ENCODE data around the gene LRRC41. TPM values are rescaled to one million over a fixed set of nuclear protein-coding genes. Genes with fewer than 3 reads are reported as not detected.
A peak's percentile ranks its signal among the peaks of the same experiment; 100 is the strongest.

Gene LRRC41, protein sequence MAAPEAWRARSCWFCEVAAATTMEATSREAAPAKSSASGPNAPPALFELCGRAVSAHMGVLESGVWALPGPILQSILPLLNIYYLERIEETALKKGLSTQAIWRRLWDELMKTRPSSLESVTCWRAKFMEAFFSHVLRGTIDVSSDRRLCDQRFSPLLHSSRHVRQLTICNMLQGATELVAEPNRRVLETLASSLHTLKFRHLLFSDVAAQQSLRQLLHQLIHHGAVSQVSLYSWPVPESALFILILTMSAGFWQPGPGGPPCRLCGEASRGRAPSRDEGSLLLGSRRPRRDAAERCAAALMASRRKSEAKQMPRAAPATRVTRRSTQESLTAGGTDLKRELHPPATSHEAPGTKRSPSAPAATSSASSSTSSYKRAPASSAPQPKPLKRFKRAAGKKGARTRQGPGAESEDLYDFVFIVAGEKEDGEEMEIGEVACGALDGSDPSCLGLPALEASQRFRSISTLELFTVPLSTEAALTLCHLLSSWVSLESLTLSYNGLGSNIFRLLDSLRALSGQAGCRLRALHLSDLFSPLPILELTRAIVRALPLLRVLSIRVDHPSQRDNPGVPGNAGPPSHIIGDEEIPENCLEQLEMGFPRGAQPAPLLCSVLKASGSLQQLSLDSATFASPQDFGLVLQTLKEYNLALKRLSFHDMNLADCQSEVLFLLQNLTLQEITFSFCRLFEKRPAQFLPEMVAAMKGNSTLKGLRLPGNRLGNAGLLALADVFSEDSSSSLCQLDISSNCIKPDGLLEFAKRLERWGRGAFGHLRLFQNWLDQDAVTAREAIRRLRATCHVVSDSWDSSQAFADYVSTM
- 38.1 TPM for total RNA-seq (2021; ENCODE audit: unreplicated experiment)
- 30.8 and 32.6 TPM in 2 replicates for polyA plus RNA-seq (2012)
- Bru-seq, nascent RNA: percentile 82 among the genes with signal in this experiment
- percentile 88 among the genes with signal in this experiment for BruChase-seq, experiment 1, labeled RNA remaining after a 6-hour chase
- percentile 83 among the genes with signal in this experiment for BruChase-seq, experiment 2, labeled RNA remaining after a 2-hour chase
- long read RNA-seq, full-length matches to known transcripts: 59 of 108 reads
- long read RNA-seq, partial matches to known transcripts: 35 of 108 reads
- long read RNA-seq, other reads (novel, unspliced or antisense): 14 of 108 reads

DNA sequence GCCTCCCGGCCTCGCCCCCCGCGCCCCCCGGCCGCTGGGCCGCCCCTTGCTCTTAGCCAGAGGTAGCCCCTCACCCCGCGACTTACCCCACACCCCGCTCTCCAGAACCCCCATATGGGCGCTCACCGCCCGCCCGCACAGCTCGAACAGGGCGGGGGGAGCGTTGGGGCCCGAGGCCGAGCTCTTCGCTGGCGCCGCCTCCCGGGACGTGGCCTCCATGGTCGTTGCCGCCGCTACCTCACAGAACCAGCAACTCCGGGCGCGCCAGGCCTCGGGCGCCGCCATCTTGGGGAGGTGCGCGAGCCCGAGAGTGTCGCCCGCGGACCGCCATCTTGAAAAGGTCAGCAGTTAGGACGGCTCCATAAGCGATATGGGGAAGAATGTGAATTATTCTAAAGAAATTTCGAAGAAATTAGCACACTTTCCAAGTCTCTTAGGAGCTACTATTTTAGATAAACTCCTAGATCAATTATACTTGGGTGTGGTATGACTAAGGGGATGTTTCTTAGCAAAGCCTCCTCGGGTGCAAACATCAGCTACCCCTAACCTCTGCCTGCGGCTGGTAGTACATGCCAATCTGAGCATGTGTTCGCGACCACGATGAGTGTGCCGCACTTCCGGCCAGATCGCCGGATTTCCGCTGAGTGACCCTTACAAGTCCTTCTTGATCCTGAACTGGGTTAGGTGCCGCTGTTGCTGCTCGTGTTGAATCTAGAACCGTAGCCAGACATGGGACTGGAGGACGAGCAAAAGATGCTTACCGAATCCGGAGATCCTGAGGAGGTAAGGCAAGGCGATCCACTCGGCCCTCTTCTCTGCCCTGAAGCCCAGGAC is at the start of gene LRRC41, which contains the start of gene UQCRH:
Gene LRRC41, minus strand, starts transcription at position 579 of the 834 bp plus-strand sequence. Its CDS starts 294 bp downstream, at position 285.
Gene UQCRH, plus strand, starts transcription at position 661 of the 834 bp plus-strand sequence. Its CDS starts 69 bp downstream, at position 730.
- H3K4me3 ChIP-seq (replicated peaks in 1 of 2; ENCODE audit: low read depth in 1 of 2, low read length in 2 of 2): peak within 1 kb of the TSS; percentile 81 to 92
- H3K36me3 ChIP-seq (ENCODE audit: control insufficient read depth in 1 of 2, insufficient read depth in 2 of 2, low read length in 2 of 2): peaks cover 6 to 14% of the 10 kb centered on the region in 2 experiments; a peak in 2 of 4 replicates
- DNase-seq (ENCODE audit: low read depth, low spot score) (peak; percentile 97), ATAC-seq (peak; percentile 82)
- H3K9me2 ChIP-seq (ENCODE audit: insufficient read depth): no peaks in the 10 kb centered on the region
- CTCF ChIA-PET: interaction anchor here (1.6 kb wide), 1 partner anchor 45 kb away, joined by 7 read pairs; no protein-coding TSS in a partner anchor
- H3K4me2 ChIP-seq (ENCODE audit: low read length): peak within 1 kb of the TSS; percentile 87
- intact Hi-C loops (cut with micrococcal nuclease): loop anchor here (2.0 kb wide), 1 partner anchor 38 kb away; the partner anchor contains the start of gene NSUN4
- H3K9me3 ChIP-seq (ENCODE audit: control insufficient read depth in 1 of 2, insufficient read depth in 1 of 2, low read depth in 1 of 2, low read length in 2 of 2): no peaks in the 10 kb centered on the region
- peaks cover 98% of the 10 kb centered on the region for H3K79me2 ChIP-seq (ENCODE audit: insufficient read depth, low read length)
- peak within 1 kb of the TSS; percentile 62 for H2AFZ ChIP-seq (ENCODE audit: low read depth, low read length, poor library complexity, severe bottlenecking)
- peaks cover 7 to 19% of the 10 kb centered on the region in 2 experiments; a peak in 3 of 4 replicates for H3K4me1 ChIP-seq (ENCODE audit: control insufficient read depth in 1 of 2, insufficient read depth in 2 of 2, low read length in 2 of 2)
- H3K27me3 ChIP-seq (ENCODE audit: insufficient read depth, low read length): no peaks in the 10 kb centered on the region
- POLR2A ChIA-PET: interaction anchor here (0.7 to 1.6 kb wide), 3 partner anchors 13 to 37 kb away, joined by 3 to 6 read pairs (median 3); partner anchors contain the start of gene NSUN4
- no TSS peak for BruUV-seq (replicated peaks)
- peak within 1 kb of the TSS; percentile 94 for H3K27ac ChIP-seq (ENCODE audit: low read depth, low read length)
- H3K9ac ChIP-seq (ENCODE audit: low read length): peak within 1 kb of the TSS; percentile 87
- H4K20me1 ChIP-seq (ENCODE audit: insufficient read depth): peaks cover 8% of the 10 kb centered on the region; the same call in 1 of the 2 replicates
- RAD21 ChIA-PET (ENCODE audit: low non-redundant PET in 1 of 2, low total read pairs in 2 of 2, uncharacterized antibody in 2 of 2, unreplicated experiment in 2 of 2): interaction anchor here (0.6 kb wide), 3 partner anchors 37 to 213 kb away, joined by 3 to 8 read pairs (median 5); no protein-coding TSS in a partner anchor
- TF ChIP-seq TCF7L2 (IDR thresholded peaks at IDR 0.05; ENCODE audit: borderline replicate concordance, extremely low read depth, insufficient read depth, insufficient read length): peak; percentile 35
- no peak for TF ChIP-seq EZH2phosphoT487 (IDR thresholded peaks at IDR 0.05; ENCODE audit: borderline replicate concordance)
- TF ChIP-seq, protein P1, sequence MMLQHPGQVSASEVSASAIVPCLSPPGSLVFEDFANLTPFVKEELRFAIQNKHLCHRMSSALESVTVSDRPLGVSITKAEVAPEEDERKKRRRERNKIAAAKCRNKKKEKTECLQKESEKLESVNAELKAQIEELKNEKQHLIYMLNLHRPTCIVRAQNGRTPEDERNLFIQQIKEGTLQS (IDR thresholded peaks at IDR 0.05): no peak
- peak; percentile 76 for TF ChIP-seq POLR2AphosphoS5 (IDR thresholded peaks at IDR 0.05; ENCODE audit: low read depth, low read length)
- peak; percentile 95 for TF ChIP-seq EGR1 (IDR thresholded peaks at IDR 0.05; ENCODE audit: low read depth)
- no peak for TF ChIP-seq CBX3 (IDR thresholded peaks at IDR 0.05; ENCODE audit: low read depth)
- TF ChIP-seq ELF1 (IDR thresholded peaks at IDR 0.05; ENCODE audit: borderline replicate concordance, low read depth): no peak; the same call in 1 of the 2 replicates
- TF ChIP-seq ZFX (IDR thresholded peaks at IDR 0.05): peak; percentile 58; the same call in 1 of the 2 replicates
- no peak for TF ChIP-seq ZNF274 (IDR thresholded peaks at IDR 0.05; ENCODE audit: low read depth, low read length)
- TF ChIP-seq FOSL1 (IDR thresholded peaks at IDR 0.05; ENCODE audit: low read depth): peak; percentile 57
- TF ChIP-seq, protein P2, sequence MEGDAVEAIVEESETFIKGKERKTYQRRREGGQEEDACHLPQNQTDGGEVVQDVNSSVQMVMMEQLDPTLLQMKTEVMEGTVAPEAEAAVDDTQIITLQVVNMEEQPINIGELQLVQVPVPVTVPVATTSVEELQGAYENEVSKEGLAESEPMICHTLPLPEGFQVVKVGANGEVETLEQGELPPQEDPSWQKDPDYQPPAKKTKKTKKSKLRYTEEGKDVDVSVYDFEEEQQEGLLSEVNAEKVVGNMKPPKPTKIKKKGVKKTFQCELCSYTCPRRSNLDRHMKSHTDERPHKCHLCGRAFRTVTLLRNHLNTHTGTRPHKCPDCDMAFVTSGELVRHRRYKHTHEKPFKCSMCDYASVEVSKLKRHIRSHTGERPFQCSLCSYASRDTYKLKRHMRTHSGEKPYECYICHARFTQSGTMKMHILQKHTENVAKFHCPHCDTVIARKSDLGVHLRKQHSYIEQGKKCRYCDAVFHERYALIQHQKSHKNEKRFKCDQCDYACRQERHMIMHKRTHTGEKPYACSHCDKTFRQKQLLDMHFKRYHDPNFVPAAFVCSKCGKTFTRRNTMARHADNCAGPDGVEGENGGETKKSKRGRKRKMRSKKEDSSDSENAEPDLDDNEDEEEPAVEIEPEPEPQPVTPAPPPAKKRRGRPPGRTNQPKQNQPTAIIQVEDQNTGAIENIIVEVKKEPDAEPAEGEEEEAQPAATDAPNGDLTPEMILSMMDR (IDR thresholded peaks at IDR 0.05 in 2 of 3, conservative IDR thresholded peaks at IDR 0.05 in 1 of 3; ENCODE audit: borderline replicate concordance in 1 of 3, insufficient read depth in 1 of 3, low read depth in 2 of 3, low read length in 2 of 3): 0 out of 6 replicates have a peak, but pooled peaks of 1 of the 3 experiments have one; percentile 6
- TF ChIP-seq, protein P3, sequence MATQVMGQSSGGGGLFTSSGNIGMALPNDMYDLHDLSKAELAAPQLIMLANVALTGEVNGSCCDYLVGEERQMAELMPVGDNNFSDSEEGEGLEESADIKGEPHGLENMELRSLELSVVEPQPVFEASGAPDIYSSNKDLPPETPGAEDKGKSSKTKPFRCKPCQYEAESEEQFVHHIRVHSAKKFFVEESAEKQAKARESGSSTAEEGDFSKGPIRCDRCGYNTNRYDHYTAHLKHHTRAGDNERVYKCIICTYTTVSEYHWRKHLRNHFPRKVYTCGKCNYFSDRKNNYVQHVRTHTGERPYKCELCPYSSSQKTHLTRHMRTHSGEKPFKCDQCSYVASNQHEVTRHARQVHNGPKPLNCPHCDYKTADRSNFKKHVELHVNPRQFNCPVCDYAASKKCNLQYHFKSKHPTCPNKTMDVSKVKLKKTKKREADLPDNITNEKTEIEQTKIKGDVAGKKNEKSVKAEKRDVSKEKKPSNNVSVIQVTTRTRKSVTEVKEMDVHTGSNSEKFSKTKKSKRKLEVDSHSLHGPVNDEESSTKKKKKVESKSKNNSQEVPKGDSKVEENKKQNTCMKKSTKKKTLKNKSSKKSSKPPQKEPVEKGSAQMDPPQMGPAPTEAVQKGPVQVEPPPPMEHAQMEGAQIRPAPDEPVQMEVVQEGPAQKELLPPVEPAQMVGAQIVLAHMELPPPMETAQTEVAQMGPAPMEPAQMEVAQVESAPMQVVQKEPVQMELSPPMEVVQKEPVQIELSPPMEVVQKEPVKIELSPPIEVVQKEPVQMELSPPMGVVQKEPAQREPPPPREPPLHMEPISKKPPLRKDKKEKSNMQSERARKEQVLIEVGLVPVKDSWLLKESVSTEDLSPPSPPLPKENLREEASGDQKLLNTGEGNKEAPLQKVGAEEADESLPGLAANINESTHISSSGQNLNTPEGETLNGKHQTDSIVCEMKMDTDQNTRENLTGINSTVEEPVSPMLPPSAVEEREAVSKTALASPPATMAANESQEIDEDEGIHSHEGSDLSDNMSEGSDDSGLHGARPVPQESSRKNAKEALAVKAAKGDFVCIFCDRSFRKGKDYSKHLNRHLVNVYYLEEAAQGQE (IDR thresholded peaks at IDR 0.05; ENCODE audit: low read depth): no peak
